ENCODE results near the gene BCLAF1. TPM values are rescaled to one million over a fixed set of nuclear protein-coding genes. Genes with fewer than 3 reads are reported as not detected.

Gene BCLAF1
- total and polyA plus RNA-seq, 9 of the 15 experiments (the other 6 are each of a cell fraction or from before 2014, with no cell fraction given): 65.4 to 286 (median 165) TPM

- no peak for TF ChIP-seq BRD4 (IDR thresholded peaks at IDR 0.05)
- TF ChIP-seq PHB (CRISPR knock-in tag; IDR thresholded peaks at IDR 0.05): no peak
- TF ChIP-seq KLF1 (tag; IDR thresholded peaks at IDR 0.05): no peak
- TF ChIP-seq ZBTB12 (CRISPR knock-in tag; IDR thresholded peaks at IDR 0.05): no peak
- TF ChIP-seq BMI1 (IDR thresholded peaks at IDR 0.05; ENCODE audit: low read length): no peak
- TF ChIP-seq RCOR1 (IDR thresholded peaks at IDR 0.05; ENCODE audit: borderline replicate concordance in 1 of 2, low read depth in 2 of 2, low read length in 2 of 2): 0 out of 4 replicates have a peak, but pooled peaks of 1 of the 2 experiments have one; percentile 28
- TF ChIP-seq, protein P1, sequence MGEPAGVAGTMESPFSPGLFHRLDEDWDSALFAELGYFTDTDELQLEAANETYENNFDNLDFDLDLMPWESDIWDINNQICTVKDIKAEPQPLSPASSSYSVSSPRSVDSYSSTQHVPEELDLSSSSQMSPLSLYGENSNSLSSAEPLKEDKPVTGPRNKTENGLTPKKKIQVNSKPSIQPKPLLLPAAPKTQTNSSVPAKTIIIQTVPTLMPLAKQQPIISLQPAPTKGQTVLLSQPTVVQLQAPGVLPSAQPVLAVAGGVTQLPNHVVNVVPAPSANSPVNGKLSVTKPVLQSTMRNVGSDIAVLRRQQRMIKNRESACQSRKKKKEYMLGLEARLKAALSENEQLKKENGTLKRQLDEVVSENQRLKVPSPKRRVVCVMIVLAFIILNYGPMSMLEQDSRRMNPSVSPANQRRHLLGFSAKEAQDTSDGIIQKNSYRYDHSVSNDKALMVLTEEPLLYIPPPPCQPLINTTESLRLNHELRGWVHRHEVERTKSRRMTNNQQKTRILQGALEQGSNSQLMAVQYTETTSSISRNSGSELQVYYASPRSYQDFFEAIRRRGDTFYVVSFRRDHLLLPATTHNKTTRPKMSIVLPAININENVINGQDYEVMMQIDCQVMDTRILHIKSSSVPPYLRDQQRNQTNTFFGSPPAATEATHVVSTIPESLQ (CRISPR knock-in tag; IDR thresholded peaks at IDR 0.05): peak; percentile 15; the same call in 1 of the 2 replicates
- TF ChIP-seq BRD9 (IDR thresholded peaks at IDR 0.05; ENCODE audit: low read depth, partially characterized antibody): no peak
- no peak for TF ChIP-seq ZKSCAN3 (CRISPR knock-in tag; IDR thresholded peaks at IDR 0.05)
- no peak for TF ChIP-seq ZNF311 (CRISPR knock-in tag; IDR thresholded peaks at IDR 0.05)
- TF ChIP-seq ZNF436 (CRISPR knock-in tag; IDR thresholded peaks at IDR 0.05): no peak
- no peak for TF ChIP-seq CREB3 (tag; conservative IDR thresholded peaks at IDR 0.05; ENCODE audit: low read depth)
- TF ChIP-seq ESRRA (IDR thresholded peaks at IDR 0.05; ENCODE audit: borderline replicate concordance, low read depth): no peak
- no peak for TF ChIP-seq RBM17 (IDR thresholded peaks at IDR 0.05; ENCODE audit: borderline replicate concordance, low read depth, low read length)
- no peak for TF ChIP-seq KLF13 (tag; IDR thresholded peaks at IDR 0.05; ENCODE audit: borderline replicate concordance, low read depth)
- peak in 1 of 2 experiments; percentile 81; a peak in 2 of 4 replicates for TF ChIP-seq ARNT (IDR thresholded peaks at IDR 0.05)
- TF ChIP-seq ZNF766 (CRISPR knock-in tag; conservative IDR thresholded peaks at IDR 0.05): peak; percentile 92
- peak; percentile 54; the same call in 1 of the 2 replicates for TF ChIP-seq ZNF445 (CRISPR knock-in tag; IDR thresholded peaks at IDR 0.05; ENCODE audit: low read depth)
- no peak for TF ChIP-seq HLTF (IDR thresholded peaks at IDR 0.05)
- peak; percentile 26; the same call in 1 of the 2 replicates for TF ChIP-seq ZNF384 (IDR thresholded peaks at IDR 0.05; ENCODE audit: low read depth, low read length)
- 0 out of 2 replicates have a peak, but pooled peaks have one; percentile 1 for TF ChIP-seq MAX (CRISPR knock-in tag; IDR thresholded peaks at IDR 0.05)
- peak; percentile 57 for TF ChIP-seq ZFX (CRISPR knock-in tag; IDR thresholded peaks at IDR 0.05)
- TF ChIP-seq, protein P2, sequence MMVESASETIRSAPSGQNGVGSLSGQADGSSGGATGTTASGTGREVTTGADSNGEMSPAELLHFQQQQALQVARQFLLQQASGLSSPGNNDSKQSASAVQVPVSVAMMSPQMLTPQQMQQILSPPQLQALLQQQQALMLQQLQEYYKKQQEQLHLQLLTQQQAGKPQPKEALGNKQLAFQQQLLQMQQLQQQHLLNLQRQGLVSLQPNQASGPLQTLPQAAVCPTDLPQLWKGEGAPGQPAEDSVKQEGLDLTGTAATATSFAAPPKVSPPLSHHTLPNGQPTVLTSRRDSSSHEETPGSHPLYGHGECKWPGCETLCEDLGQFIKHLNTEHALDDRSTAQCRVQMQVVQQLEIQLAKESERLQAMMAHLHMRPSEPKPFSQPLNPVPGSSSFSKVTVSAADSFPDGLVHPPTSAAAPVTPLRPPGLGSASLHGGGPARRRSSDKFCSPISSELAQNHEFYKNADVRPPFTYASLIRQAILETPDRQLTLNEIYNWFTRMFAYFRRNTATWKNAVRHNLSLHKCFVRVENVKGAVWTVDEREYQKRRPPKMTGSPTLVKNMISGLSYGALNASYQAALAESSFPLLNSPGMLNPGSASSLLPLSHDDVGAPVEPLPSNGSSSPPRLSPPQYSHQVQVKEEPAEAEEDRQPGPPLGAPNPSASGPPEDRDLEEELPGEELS (CRISPR knock-in tag; IDR thresholded peaks at IDR 0.05; ENCODE audit: borderline replicate concordance): no peak
- no peak for TF ChIP-seq ZNF778 (CRISPR knock-in tag; IDR thresholded peaks at IDR 0.05)
Measured at GRCh38 chr6:136290410-136291010, 864 bp upstream of the BCLAF1 start (continued).
